Endothelial cell of umbilical vein (primary cell): ENCODE data around the gene CPB1. TPM values are rescaled to one million over a fixed set of nuclear protein-coding genes. Genes with fewer than 3 reads are reported as not detected.

Experiments
- BruUV-seq: library from RNA; stranded (reverse); fragments of 400-500 nt; replicated peaks from 2 replicates; lab custom pipeline; 2021; lab: Mats Ljungman, UMichigan
- CTCF ChIA-PET: fragments of 300-600, 350-600 bp; sonication (Branson Sonifier 250); formaldehyde crosslinking; loops from one replicate; lab custom pipeline; 2021; ENCODE audit warnings: antibody characterized with exemption, inconsistent platforms; lab: Charles Lee
- POLR2A ChIA-PET: fragments of 300-600, 350-600 bp; sonication (Branson Sonifier 250); formaldehyde crosslinking; loops from one replicate; lab custom pipeline; 2021; ENCODE audit warnings: antibody characterized with exemption, inconsistent platforms; lab: Charles Lee
- DNase-seq: peaks from one replicate; pipeline ENCODE4 v3.0.0-alpha.2; 2011; ENCODE audit warnings: low read depth, low spot score
- FAIRE-seq: peaks from 2 replicates; lab custom pipeline; 2011; peaks lifted over from hg19 to GRCh38; lab: Jason Lieb, UNC
- H2AFZ ChIP-seq: 2 replicates; pipeline ENCODE4 v1.6.0; 2012; ENCODE audit warnings: low read depth, low read length, control low read depth, inconsistent platforms
- H3K27ac ChIP-seq: 2 replicates; pipeline ENCODE4 v1.5.1; 2011; ENCODE audit warnings: low read depth, mild to moderate bottlenecking, control low read depth, low read length, moderate library complexity; ENCODE audit not compliant: insufficient read depth
- H3K27me3 ChIP-seq, 2 experiments: 2 replicates each; pipeline versions ENCODE4 v1.6.0 to v1.6.1; 2011; ENCODE audit warnings: low read length in 2 of 2, mixed read lengths in 1 of 2; ENCODE audit not compliant: control insufficient read depth in 2 of 2, insufficient read depth in 2 of 2
- H3K36me3 ChIP-seq, 2 experiments: 2 replicates in 1 of 2; 3 replicates in 1 of 2; pipeline ENCODE4 v1.5.1; 2011; ENCODE audit warnings: low read length in 2 of 2, mild to moderate bottlenecking in 1 of 2, moderate library complexity in 1 of 2; ENCODE audit not compliant: control insufficient read depth in 2 of 2, insufficient read depth in 2 of 2; ENCODE audit errors: extremely low read depth in 1 of 2
- H3K4me1 ChIP-seq: 3 replicates; pipeline ENCODE4 v1.5.1; 2011; ENCODE audit warnings: mild to moderate bottlenecking, low read length; ENCODE audit not compliant: control insufficient read depth, insufficient read depth; ENCODE audit errors: extremely low read depth
- H3K4me2 ChIP-seq: 2 replicates; pipeline ENCODE4 v1.6.1; 2011; ENCODE audit warnings: low read length, control low read depth, mixed read lengths; ENCODE audit not compliant: insufficient read depth
- H3K4me3 ChIP-seq, 3 experiments: fragments of 200-600 bp in 1 of 3; sonication (generic), shearing (Covaris generic) in 1 of 3; replicated peaks in 1 of 3; 2 replicates each; pipeline ENCODE4 v1.5.1; 2011 to 2016; ENCODE audit warnings: control low read depth in 3 of 3, low read length in 3 of 3, mild to moderate bottlenecking in 2 of 3, inconsistent platforms in 1 of 3, low read depth in 1 of 3, moderate library complexity in 1 of 3; ENCODE audit not compliant: insufficient read depth in 1 of 3
- H3K79me2 ChIP-seq: 2 replicates; pipeline ENCODE4 v1.6.0; 2012; ENCODE audit warnings: low read length, inconsistent platforms; ENCODE audit not compliant: control insufficient read depth, insufficient read depth
- H3K9ac ChIP-seq: replicated peaks from 2 replicates; pipeline ENCODE3; 2011; ENCODE audit warnings: low read length, control low read depth; ENCODE audit not compliant: insufficient read depth; ENCODE audit errors: extremely low read depth
- H3K9me1 ChIP-seq: replicated peaks from 3 replicates; pipeline ENCODE4 v1.6.0; 2011; ENCODE audit warnings: mild to moderate bottlenecking, low read length; ENCODE audit not compliant: control insufficient read depth, insufficient read depth; ENCODE audit errors: extremely low read depth
- H3K9me3 ChIP-seq: replicated peaks from 2 replicates; pipeline ENCODE4 v1.5.1; 2012; ENCODE audit warnings: low read length, inconsistent platforms; ENCODE audit not compliant: control insufficient read depth, insufficient read depth
- H4K20me1 ChIP-seq: replicated peaks from 2 replicates; pipeline ENCODE3; 2011; ENCODE audit warnings: mild to moderate bottlenecking, low read length; ENCODE audit not compliant: control insufficient read depth, insufficient read depth; ENCODE audit errors: extremely low read depth
- EZH2 ChIP-seq: IDR thresholded peaks from 2 replicates; pipeline ENCODE4 v1.6.1; 2012; ENCODE audit warnings: borderline replicate concordance, low read depth, mild to moderate bottlenecking, moderate library complexity, low read length, inconsistent platforms; ENCODE audit not compliant: severe bottlenecking
- FOS ChIP-seq: IDR thresholded peaks from 2 replicates; pipeline ENCODE4 v1.6.1; 2011; ENCODE audit warnings: mild to moderate bottlenecking, low read length, moderate library complexity, borderline replicate concordance; ENCODE audit not compliant: insufficient read depth
- GATA2 ChIP-seq: IDR thresholded peaks from 2 replicates; pipeline ENCODE4 v1.7.0; 2011; ENCODE audit warnings: low read depth, mild to moderate bottlenecking, moderate library complexity, mixed read lengths, low read length; ENCODE audit not compliant: insufficient read length, insufficient read depth
- JUN ChIP-seq: IDR thresholded peaks from 2 replicates; pipeline ENCODE4 v1.6.1; 2011; ENCODE audit warnings: borderline replicate concordance, low read depth; ENCODE audit not compliant: insufficient read length, insufficient read depth
- MAX ChIP-seq: IDR thresholded peaks from 2 replicates; pipeline ENCODE4 v1.6.1; 2011; ENCODE audit not compliant: insufficient read depth, insufficient read length
- MYC ChIP-seq: IDR thresholded peaks from one replicate; pipeline ENCODE4 v1.6.1; 2011; ENCODE audit warnings: mild to moderate bottlenecking, low read depth, low read length
- POLR2A ChIP-seq: IDR thresholded peaks from 2 replicates; pipeline ENCODE4 v1.6.1; 2012; ENCODE audit warnings: low read depth, mild to moderate bottlenecking, control low read depth, low read length
- POLR2AphosphoS5 ChIP-seq: IDR thresholded peaks from 2 replicates; pipeline ENCODE4 v1.6.1; 2012; ENCODE audit warnings: low read depth, mild to moderate bottlenecking, control low read depth, low read length, moderate library complexity; ENCODE audit not compliant: insufficient read depth
- dilution Hi-C: fragments of 300-500 bp; cut with MboI; formaldehyde crosslinking; loops from one replicate; pipeline ENCODE4 v1.15.0; 2019; ENCODE audit warnings: low sequenced_read_pairs; ENCODE audit not compliant: extremely low pct_ligation_motif_present
- intact Hi-C: fragments of 100-400 bp; cut with micrococcal nuclease; formaldehyde crosslinking; loops from one replicate; pipeline ENCODE4 v1.10.0; 2022
- polyA plus RNA-seq, 4 experiments: library from polyadenylated mRNA; depleted of rRNA in 3 of 4; stranded (reverse) in 3 of 4; unstranded in 1 of 4; fragments of >200 nt; gene quantifications; 2 replicates each; pipeline versions ENCODE4 v1.2.1 to v1.2.3, GENCODE V29; 2011 to 2012; ENCODE audit warnings: missing spikeins in 1 of 4
- total RNA-seq: library from RNA; stranded (reverse); gene quantifications from 2 replicates; pipeline ENCODE4 v1.2.3, GENCODE V29; 2021
- TF ChIP-seq, protein P1 (sequence below), 2 donors: IDR thresholded peaks; 1 replicate in 1 of 2; 2 replicates in 1 of 2; pipeline ENCODE4 v1.5.1; 2011; ENCODE audit warnings: low read length in 2 of 2, mild to moderate bottlenecking in 2 of 2, moderate library complexity in 2 of 2, control low read depth in 1 of 2, inconsistent platforms in 1 of 2, low read depth in 1 of 2; ENCODE audit not compliant: insufficient read depth in 1 of 2; ENCODE audit errors: extremely low read depth in 1 of 2

Gene CPB1
- total and polyA plus RNA-seq, 2 donors (not counting 3 experiments of a cell fraction or from before 2014, with no cell fraction given), result not detected

- no peaks in the 10 kb centered on the region for H3K4me1 ChIP-seq
- no peak overlapping the region for H3K4me2 ChIP-seq
- POLR2A ChIA-PET, result no interaction called here
- BruUV-seq, result no TSS peak
- H3K9me3 ChIP-seq, result no peaks in the 10 kb centered on the region
- H3K27ac ChIP-seq, result no peak overlapping the region
- no peaks in the 10 kb centered on the region for H4K20me1 ChIP-seq
- FAIRE-seq (no peak), DNase-seq (no peak)
- CTCF ChIA-PET, result no interaction called here
- dilution Hi-C loops, result no loop called here
- no peak overlapping the region for H3K9ac ChIP-seq
- no peak overlapping the region for H3K4me3 ChIP-seq
- no peak overlapping the region for H2AFZ ChIP-seq
- TF ChIP-seq JUN, result no peak
- TF ChIP-seq EZH2, result no peak
- no peak for TF ChIP-seq MYC
- TF ChIP-seq, protein P1, sequence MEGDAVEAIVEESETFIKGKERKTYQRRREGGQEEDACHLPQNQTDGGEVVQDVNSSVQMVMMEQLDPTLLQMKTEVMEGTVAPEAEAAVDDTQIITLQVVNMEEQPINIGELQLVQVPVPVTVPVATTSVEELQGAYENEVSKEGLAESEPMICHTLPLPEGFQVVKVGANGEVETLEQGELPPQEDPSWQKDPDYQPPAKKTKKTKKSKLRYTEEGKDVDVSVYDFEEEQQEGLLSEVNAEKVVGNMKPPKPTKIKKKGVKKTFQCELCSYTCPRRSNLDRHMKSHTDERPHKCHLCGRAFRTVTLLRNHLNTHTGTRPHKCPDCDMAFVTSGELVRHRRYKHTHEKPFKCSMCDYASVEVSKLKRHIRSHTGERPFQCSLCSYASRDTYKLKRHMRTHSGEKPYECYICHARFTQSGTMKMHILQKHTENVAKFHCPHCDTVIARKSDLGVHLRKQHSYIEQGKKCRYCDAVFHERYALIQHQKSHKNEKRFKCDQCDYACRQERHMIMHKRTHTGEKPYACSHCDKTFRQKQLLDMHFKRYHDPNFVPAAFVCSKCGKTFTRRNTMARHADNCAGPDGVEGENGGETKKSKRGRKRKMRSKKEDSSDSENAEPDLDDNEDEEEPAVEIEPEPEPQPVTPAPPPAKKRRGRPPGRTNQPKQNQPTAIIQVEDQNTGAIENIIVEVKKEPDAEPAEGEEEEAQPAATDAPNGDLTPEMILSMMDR (IDR thresholded peaks at IDR 0.05; ENCODE audit: extremely low read depth in 1 of 2, insufficient read depth in 1 of 2, low read depth in 1 of 2, low read length in 2 of 2), result no peak
- TF ChIP-seq MAX, result no peak
- TF ChIP-seq FOS, result no peak
- no peak for TF ChIP-seq GATA2
- no peak for TF ChIP-seq POLR2A
- no peak for TF ChIP-seq POLR2AphosphoS5
- H3K9me1 ChIP-seq, result no peaks in the 10 kb centered on the region
- H3K27me3 ChIP-seq, result peaks cover 0 to 5% of the 10 kb centered on the region in 2 experiments
- intact Hi-C loops, result no loop called here
- no peaks in the 10 kb centered on the region for H3K79me2 ChIP-seq
- H3K36me3 ChIP-seq, result no peaks in the 10 kb centered on the region
Measured at GRCh38 chr3:148792516-148792915, 35.1 kb upstream of the CPB1 start.
